ENCODE data around the gene FCRL5. TPM values are rescaled to one million over a fixed set of nuclear protein-coding genes. Genes with fewer than 3 reads are reported as not detected.

Gene FCRL5
- total RNA-seq, 4 donors from 2014 or later, result not detected

DNA sequence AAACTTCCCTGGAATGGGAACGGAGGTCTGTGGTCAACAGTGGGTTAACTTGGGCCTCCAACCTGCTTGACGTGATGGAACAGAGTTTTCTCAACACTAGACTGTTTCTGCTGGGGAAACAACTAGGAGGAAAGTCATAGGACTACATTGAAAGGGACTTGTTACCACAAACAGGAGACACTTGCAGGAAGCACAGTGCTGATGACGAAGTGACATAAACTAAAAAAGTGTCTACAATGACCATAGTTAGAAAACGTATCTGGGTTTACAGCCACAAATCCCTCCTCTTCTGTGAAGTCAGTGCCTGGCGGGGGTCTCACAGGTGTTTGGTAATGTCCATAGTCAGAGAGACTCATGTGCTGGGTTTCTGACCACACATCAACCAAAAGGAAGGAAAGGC, 86.3 kb downstream of the FCRL5 start:
- no peak overlapping the region for H3K4me3 ChIP-seq (ENCODE audit: low read depth, poor library complexity, severe bottlenecking)
- no peak for DNase-seq (ENCODE audit: low spot score in 2 of 2)
- intact Hi-C loops (cut with DNase I; ENCODE audit: low total_unique reads), result no loop called here
- TF ChIP-seq POLR2A (IDR thresholded peaks at IDR 0.05), result no peak
- TF ChIP-seq, protein P1, sequence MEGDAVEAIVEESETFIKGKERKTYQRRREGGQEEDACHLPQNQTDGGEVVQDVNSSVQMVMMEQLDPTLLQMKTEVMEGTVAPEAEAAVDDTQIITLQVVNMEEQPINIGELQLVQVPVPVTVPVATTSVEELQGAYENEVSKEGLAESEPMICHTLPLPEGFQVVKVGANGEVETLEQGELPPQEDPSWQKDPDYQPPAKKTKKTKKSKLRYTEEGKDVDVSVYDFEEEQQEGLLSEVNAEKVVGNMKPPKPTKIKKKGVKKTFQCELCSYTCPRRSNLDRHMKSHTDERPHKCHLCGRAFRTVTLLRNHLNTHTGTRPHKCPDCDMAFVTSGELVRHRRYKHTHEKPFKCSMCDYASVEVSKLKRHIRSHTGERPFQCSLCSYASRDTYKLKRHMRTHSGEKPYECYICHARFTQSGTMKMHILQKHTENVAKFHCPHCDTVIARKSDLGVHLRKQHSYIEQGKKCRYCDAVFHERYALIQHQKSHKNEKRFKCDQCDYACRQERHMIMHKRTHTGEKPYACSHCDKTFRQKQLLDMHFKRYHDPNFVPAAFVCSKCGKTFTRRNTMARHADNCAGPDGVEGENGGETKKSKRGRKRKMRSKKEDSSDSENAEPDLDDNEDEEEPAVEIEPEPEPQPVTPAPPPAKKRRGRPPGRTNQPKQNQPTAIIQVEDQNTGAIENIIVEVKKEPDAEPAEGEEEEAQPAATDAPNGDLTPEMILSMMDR (IDR thresholded peaks at IDR 0.05), result no peak
- WGBS, 2 donors, result 81 to 90% methylated on average over 5 of the region's 5 CpGs

Other genes starting within 250 kb of the FCRL5 start
- not detected for gene FCRL4, start 45.6 kb upstream of the FCRL5 start, total RNA-seq
- gene FCRL3, start 148.3 kb upstream of the FCRL5 start, total RNA-seq, result not detected
- not detected for gene FCRL2, start 224.6 kb upstream of the FCRL5 start, total RNA-seq